ENCODE measurements around the gene ADAMTS12. TPM values are rescaled to one million over a fixed set of nuclear protein-coding genes. Genes with fewer than 3 reads are reported as not detected.

The ADAMTS12 gene
- total RNA-seq, 1 experiment from 2014 or later = 0.15 TPM

- H3K36me3 ChIP-seq (ENCODE audit: control insufficient read depth, insufficient read depth, low read length) = peaks cover 3% of the 10 kb centered on the region
- TF ChIP-seq TCF7L2 (IDR thresholded peaks at IDR 0.05; ENCODE audit: low read depth, low read length) (no peak), SIN3A (IDR thresholded peaks at IDR 0.05; ENCODE audit: borderline replicate concordance, insufficient read depth, low read depth, low read length) (no peak)
- TF ChIP-seq, protein P1, sequence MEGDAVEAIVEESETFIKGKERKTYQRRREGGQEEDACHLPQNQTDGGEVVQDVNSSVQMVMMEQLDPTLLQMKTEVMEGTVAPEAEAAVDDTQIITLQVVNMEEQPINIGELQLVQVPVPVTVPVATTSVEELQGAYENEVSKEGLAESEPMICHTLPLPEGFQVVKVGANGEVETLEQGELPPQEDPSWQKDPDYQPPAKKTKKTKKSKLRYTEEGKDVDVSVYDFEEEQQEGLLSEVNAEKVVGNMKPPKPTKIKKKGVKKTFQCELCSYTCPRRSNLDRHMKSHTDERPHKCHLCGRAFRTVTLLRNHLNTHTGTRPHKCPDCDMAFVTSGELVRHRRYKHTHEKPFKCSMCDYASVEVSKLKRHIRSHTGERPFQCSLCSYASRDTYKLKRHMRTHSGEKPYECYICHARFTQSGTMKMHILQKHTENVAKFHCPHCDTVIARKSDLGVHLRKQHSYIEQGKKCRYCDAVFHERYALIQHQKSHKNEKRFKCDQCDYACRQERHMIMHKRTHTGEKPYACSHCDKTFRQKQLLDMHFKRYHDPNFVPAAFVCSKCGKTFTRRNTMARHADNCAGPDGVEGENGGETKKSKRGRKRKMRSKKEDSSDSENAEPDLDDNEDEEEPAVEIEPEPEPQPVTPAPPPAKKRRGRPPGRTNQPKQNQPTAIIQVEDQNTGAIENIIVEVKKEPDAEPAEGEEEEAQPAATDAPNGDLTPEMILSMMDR (IDR thresholded peaks at IDR 0.05) = no peak
- TF ChIP-seq, protein P2, sequence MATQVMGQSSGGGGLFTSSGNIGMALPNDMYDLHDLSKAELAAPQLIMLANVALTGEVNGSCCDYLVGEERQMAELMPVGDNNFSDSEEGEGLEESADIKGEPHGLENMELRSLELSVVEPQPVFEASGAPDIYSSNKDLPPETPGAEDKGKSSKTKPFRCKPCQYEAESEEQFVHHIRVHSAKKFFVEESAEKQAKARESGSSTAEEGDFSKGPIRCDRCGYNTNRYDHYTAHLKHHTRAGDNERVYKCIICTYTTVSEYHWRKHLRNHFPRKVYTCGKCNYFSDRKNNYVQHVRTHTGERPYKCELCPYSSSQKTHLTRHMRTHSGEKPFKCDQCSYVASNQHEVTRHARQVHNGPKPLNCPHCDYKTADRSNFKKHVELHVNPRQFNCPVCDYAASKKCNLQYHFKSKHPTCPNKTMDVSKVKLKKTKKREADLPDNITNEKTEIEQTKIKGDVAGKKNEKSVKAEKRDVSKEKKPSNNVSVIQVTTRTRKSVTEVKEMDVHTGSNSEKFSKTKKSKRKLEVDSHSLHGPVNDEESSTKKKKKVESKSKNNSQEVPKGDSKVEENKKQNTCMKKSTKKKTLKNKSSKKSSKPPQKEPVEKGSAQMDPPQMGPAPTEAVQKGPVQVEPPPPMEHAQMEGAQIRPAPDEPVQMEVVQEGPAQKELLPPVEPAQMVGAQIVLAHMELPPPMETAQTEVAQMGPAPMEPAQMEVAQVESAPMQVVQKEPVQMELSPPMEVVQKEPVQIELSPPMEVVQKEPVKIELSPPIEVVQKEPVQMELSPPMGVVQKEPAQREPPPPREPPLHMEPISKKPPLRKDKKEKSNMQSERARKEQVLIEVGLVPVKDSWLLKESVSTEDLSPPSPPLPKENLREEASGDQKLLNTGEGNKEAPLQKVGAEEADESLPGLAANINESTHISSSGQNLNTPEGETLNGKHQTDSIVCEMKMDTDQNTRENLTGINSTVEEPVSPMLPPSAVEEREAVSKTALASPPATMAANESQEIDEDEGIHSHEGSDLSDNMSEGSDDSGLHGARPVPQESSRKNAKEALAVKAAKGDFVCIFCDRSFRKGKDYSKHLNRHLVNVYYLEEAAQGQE (IDR thresholded peaks at IDR 0.05; ENCODE audit: insufficient read depth in 1 of 2, low read depth in 2 of 2, low read length in 1 of 2) = no peak
- BruUV-seq (replicated peaks) = no TSS peak
- H3K27ac ChIP-seq (ENCODE audit: low read length) = no peak overlapping the region
- intact Hi-C loops (cut with micrococcal nuclease; ENCODE audit: unreplicated experiment) (loop anchor here (10.0 kb wide), 1 partner anchor 457 kb away; the partner anchor contains the start of gene RXFP3), in situ Hi-C loops (cut with HindIII; ENCODE audit: low pct_unique_long_range_greater_than_20kb, low sequenced_read_pairs) (no loop called here)
- ATAC-seq (no peak), DNase-seq (ENCODE audit: low read depth, low spot score) (no peak)
- H3K27me3 ChIP-seq (ENCODE audit: control insufficient read depth, insufficient read depth, low read length) = no peaks in the 10 kb centered on the region
- no peak overlapping the region for H3K4me3 ChIP-seq (ENCODE audit: low read depth in 2 of 2, low read length in 2 of 2)
- H3K9me3 ChIP-seq (ENCODE audit: control insufficient read depth, insufficient read depth, low read depth, low read length) = no peaks in the 10 kb centered on the region
- ChIA-PET CTCF (no interaction called here), POLR2A (no interaction called here)
- H3K4me1 ChIP-seq (ENCODE audit: control insufficient read depth, insufficient read depth, low read length) = no peaks in the 10 kb centered on the region
Measured at GRCh38 chr5:33477816-33478215, 414.0 kb downstream of the ADAMTS12 start.

GRCh38 chr5:33476992-33477391 lies 414.8 kb downstream of the ADAMTS12 start:
- in situ Hi-C loops (cut with HindIII; ENCODE audit: low pct_unique_long_range_greater_than_20kb, low sequenced_read_pairs) (no loop called here), intact Hi-C loops (cut with micrococcal nuclease; ENCODE audit: unreplicated experiment) (loop anchor here (10.0 kb wide), 1 partner anchor 458 kb away; the partner anchor contains the start of gene RXFP3)
- TF ChIP-seq, protein P1 (IDR thresholded peaks at IDR 0.05) = no peak
- TF ChIP-seq POLR2AphosphoS5 (IDR thresholded peaks at IDR 0.05; ENCODE audit: low read depth, low read length) (no peak), TCF7L2 (IDR thresholded peaks at IDR 0.05; ENCODE audit: low read depth, low read length) (no peak), SIN3A (IDR thresholded peaks at IDR 0.05; ENCODE audit: borderline replicate concordance, insufficient read depth, low read depth, low read length) (no peak)
- TF ChIP-seq, protein P2 (IDR thresholded peaks at IDR 0.05; ENCODE audit: insufficient read depth in 1 of 2, low read depth in 2 of 2, low read length in 1 of 2) = no peak
- no peaks in the 10 kb centered on the region for H3K27me3 ChIP-seq (ENCODE audit: control insufficient read depth, insufficient read depth, low read length)
- DNase-seq (ENCODE audit: low read depth, low spot score) = no peak
- ChIA-PET POLR2A (interaction anchor here (0.5 kb wide), 1 partner anchor 938 kb away, joined by 3 read pairs; no protein-coding TSS in a partner anchor), CTCF (no interaction called here)
- no peaks in the 10 kb centered on the region for H3K4me1 ChIP-seq (ENCODE audit: control insufficient read depth, insufficient read depth, low read length)
- no peak for ATAC-seq
- H3K36me3 ChIP-seq (ENCODE audit: control insufficient read depth, insufficient read depth, low read length) = peaks cover 9% of the 10 kb centered on the region
- no peak overlapping the region for H3K4me3 ChIP-seq (ENCODE audit: low read depth in 2 of 2, low read length in 2 of 2)
- no TSS peak for BruUV-seq (replicated peaks)
- H3K27ac ChIP-seq (ENCODE audit: low read length) = no peak overlapping the region
- H3K9me3 ChIP-seq (ENCODE audit: control insufficient read depth, insufficient read depth, low read depth, low read length) = no peaks in the 10 kb centered on the region
